Astrocyte (in vitro differentiated cells and primary cell): ENCODE results near the gene DNAH11.

ENCODE experiments used
- CTCF ChIP-seq: IDR thresholded peaks from 2 replicates; pipeline ENCODE4 v1.5.1; 2011; ENCODE audit warnings: low read depth, mild to moderate bottlenecking, inconsistent platforms, low read length, moderate library complexity; ENCODE audit not compliant: insufficient read depth
- EZH2 ChIP-seq: IDR thresholded peaks from 2 replicates; pipeline ENCODE4 v1.6.1; 2012; ENCODE audit warnings: mild to moderate bottlenecking, low read length, inconsistent platforms; ENCODE audit not compliant: insufficient read depth

GRCh38 chr7:21891291-21891690 lies 348.5 kb downstream of the DNAH11 start:
- TF ChIP-seq CTCF (no peak), EZH2 (no peak)
